GM19240 (cell line): ENCODE results near the gene LILRB4.
"Not testable (repeated sequence)": the region's sequence is repeated elsewhere in the genome, so short reads cannot be mapped to it uniquely, and the experiment has no call there.

Source experiments
- DNase-seq: peaks from one replicate; pipeline ENCODE4 v3.0.0; 2011; ENCODE audit warnings: low spot score; ENCODE audit not compliant: insufficient read length

LILRB4 gene

GRCh38 chr19:54691582-54692297, 29.0 kb downstream of the LILRB4 start:
- no peak for DNase-seq

- no peak for DNase-seq
Measured at GRCh38 chr19:54692298-54692615, 29.5 kb downstream of the LILRB4 start.

- no peak for DNase-seq
Measured at GRCh38 chr19:54694648-54695047, 31.9 kb downstream of the LILRB4 start.

- DNase-seq: no peak
Measured at GRCh38 chr19:54696117-54696548, 33.3 kb downstream of the LILRB4 start.

- DNase-seq: no peak
Measured at GRCh38 chr19:54696766-54697165, 34.0 kb downstream of the LILRB4 start.

- not testable (repeated sequence) for DNase-seq
Measured at GRCh38 chr19:54697716-54698115, 34.9 kb downstream of the LILRB4 start.

- no peak for DNase-seq
Measured at GRCh38 chr19:54704928-54705327, 42.1 kb downstream of the LILRB4 start.

- DNase-seq: no peak
Measured at GRCh38 chr19:54707962-54708361, 45.2 kb downstream of the LILRB4 start.

GRCh38 chr19:54708781-54709180, 46.0 kb downstream of the LILRB4 start:
- DNase-seq: no peak

- no peak for DNase-seq
Measured at GRCh38 chr19:54709212-54709948, 46.6 kb downstream of the LILRB4 start.

GRCh38 chr19:54709956-54710355, 47.2 kb downstream of the LILRB4 start:
- DNase-seq: not testable (repeated sequence)
